HFF-Myc (cell line): ENCODE measurements around the gene P2RX4.

Experiments
- DNase-seq: peaks from one replicate; pipeline ENCODE4 v3.0.0-alpha.2; 2011; ENCODE audit warnings: low read depth; ENCODE audit errors: extremely low read depth
- H3K4me3 ChIP-seq: replicated peaks from 2 replicates; pipeline ENCODE4 v1.5.1; 2011; ENCODE audit warnings: low read depth, mild to moderate bottlenecking, control low read depth, low read length
- TF ChIP-seq, protein P1 (sequence below): IDR thresholded peaks from 2 replicates; pipeline ENCODE4 v1.5.1; 2012; ENCODE audit warnings: mild to moderate bottlenecking, low read depth, low read length, control low read depth; ENCODE audit errors: missing control alignments

Gene P2RX4

GRCh38 chr12:121167951-121168350 lies 42.0 kb upstream of the P2RX4 start:
- no peak overlapping the region for H3K4me3 ChIP-seq
- DNase-seq, result no peak
- TF ChIP-seq, protein P1, sequence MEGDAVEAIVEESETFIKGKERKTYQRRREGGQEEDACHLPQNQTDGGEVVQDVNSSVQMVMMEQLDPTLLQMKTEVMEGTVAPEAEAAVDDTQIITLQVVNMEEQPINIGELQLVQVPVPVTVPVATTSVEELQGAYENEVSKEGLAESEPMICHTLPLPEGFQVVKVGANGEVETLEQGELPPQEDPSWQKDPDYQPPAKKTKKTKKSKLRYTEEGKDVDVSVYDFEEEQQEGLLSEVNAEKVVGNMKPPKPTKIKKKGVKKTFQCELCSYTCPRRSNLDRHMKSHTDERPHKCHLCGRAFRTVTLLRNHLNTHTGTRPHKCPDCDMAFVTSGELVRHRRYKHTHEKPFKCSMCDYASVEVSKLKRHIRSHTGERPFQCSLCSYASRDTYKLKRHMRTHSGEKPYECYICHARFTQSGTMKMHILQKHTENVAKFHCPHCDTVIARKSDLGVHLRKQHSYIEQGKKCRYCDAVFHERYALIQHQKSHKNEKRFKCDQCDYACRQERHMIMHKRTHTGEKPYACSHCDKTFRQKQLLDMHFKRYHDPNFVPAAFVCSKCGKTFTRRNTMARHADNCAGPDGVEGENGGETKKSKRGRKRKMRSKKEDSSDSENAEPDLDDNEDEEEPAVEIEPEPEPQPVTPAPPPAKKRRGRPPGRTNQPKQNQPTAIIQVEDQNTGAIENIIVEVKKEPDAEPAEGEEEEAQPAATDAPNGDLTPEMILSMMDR, result no peak

DNA sequence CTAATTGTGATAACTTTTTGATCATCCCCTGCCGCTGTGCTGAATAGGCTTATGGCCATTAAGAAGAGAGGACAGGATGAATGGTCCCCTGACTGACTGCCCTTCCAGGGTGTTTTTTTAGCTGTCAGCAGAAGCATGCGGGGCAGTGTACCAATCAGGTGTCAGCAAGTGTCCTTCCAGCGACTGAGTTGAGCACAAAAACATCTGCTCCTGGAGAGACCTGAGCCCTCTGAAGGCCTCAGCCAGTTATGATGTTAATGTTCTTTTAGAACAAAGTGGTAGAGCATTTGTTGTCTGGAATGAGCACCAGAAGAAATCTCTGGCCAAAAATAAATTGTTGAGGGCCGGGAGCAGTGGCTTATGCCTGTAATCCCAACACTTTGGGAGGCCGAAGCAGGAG lies 39.8 kb upstream of the P2RX4 start:
- TF ChIP-seq, protein P1, result no peak
- no peak for DNase-seq
- H3K4me3 ChIP-seq, result no peak overlapping the region

GRCh38 chr12:121170611-121171260 lies 39.2 kb upstream of the P2RX4 start:
- no peak for DNase-seq

DNA sequence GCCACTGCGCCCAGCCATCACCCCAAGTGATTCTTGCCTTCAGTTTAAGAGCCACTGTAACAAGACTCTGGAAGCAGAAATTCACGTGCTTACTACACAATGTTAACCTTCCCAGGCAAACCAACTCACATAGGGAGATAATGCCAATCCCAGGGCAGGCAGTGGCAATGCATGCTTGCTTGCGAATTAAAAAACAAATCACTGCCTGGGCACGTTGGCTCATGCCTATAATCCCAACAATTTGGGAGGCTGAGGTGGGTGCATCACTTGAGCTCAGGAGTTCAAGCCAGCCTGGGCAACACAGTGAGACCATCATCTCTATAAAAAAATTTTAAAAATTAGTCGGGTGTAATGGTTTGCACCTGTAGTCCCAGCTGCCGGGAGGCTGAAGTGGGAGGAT lies 37.8 kb upstream of the P2RX4 start:
- TF ChIP-seq, protein P1, result no peak
- DNase-seq, result no peak
- no peak overlapping the region for H3K4me3 ChIP-seq

More at GRCh38 chr12:121170611-121171260, 39.2 kb upstream of the P2RX4 start:
- TF ChIP-seq, protein P1, result no peak
- no peak overlapping the region for H3K4me3 ChIP-seq

DNA sequence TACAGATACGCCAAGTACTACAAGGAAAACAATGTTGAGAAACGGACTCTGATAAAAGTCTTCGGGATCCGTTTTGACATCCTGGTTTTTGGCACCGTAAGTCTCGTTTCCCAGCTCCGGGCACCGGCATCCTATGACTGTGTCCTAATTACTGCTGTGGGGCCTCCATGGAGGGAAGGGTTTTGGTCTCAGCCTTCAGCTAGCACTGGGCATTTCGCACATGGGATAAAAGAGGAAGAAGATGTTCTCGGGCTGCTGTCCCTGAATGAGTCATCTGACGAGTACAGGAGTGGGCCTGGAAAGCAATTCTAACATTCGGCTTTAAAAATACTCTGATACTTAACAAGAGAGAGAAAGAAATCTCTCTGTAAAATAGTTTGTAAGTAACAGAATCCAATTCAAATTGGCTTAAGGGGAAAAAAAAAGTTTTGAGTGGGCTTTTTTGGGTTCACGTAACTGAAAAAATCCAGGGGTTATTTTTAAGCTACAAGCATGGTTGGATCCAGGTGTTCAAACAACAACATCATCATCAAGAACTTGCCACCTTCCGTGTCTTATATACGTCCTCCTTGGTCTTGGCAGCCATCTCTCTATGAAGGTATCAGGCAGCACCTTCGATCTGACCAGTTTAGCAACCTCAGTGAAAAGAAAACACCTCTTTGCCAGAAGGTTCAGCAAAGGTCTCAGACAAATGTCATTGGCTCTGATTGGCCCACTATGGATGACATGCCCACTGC lies 34.4 kb upstream of the P2RX4 start:
- TF ChIP-seq, protein P1, result no peak
- H3K4me3 ChIP-seq, result no peak overlapping the region
- DNase-seq, result no peak

- TF ChIP-seq, protein P1, result no peak
- no peak overlapping the region for H3K4me3 ChIP-seq
- DNase-seq, result no peak
Measured at GRCh38 chr12:121176826-121177529, 33.0 kb upstream of the P2RX4 start.
